HCT116 (cell line): Measurements from ENCODE around the gene EPHA6. TPM values are rescaled to one million over a fixed set of nuclear protein-coding genes. Genes with fewer than 3 reads are reported as not detected.

Experiments
- ATAC-seq: fragments of 200-7000 bp; cut with Tn5 transposase; 2 replicates; pipeline ENCODE4 v1.9.1; 2020; ENCODE audit warnings: mild to moderate bottlenecking, moderate library complexity
- BruUV-seq: library from RNA; stranded (reverse); fragments of 400-500 nt; replicated peaks from 2 replicates; lab custom pipeline; 2021; lab: Mats Ljungman, UMichigan
- CTCF ChIA-PET: fragments of 300-600 bp; sonication (Branson Sonifier 250); formaldehyde crosslinking; loops from one replicate; lab custom pipeline; 2021; ENCODE audit warnings: antibody characterized with exemption; lab: Charles Lee
- POLR2A ChIA-PET: fragments of 300-600, 350-600 bp; sonication (Branson Sonifier 250); formaldehyde crosslinking; loops from one replicate; lab custom pipeline; 2021; ENCODE audit warnings: antibody characterized with exemption; lab: Charles Lee
- RAD21 ChIA-PET, 2 experiments: fragments of 300-600 bp; sonication (Branson Sonifier 250); formaldehyde crosslinking; loops; one replicate each; lab custom pipeline; 2023; ENCODE audit warnings: low total read pairs in 2 of 2; ENCODE audit not compliant: uncharacterized antibody in 2 of 2, unreplicated experiment in 2 of 2, low non-redundant PET in 1 of 2; lab: Charles Lee
- DNase-seq: peaks from one replicate; pipeline ENCODE4 v3.0.0-alpha.2; 2010; ENCODE audit warnings: low read depth, low spot score
- H2AFZ ChIP-seq: fragments of 200-600 bp; shearing (Covaris generic), sonication (generic); 2 replicates; pipeline ENCODE4 v1.6.1; 2017; ENCODE audit warnings: low read depth, mixed run types, mixed read lengths, antibody characterized with exemption, low read length; ENCODE audit not compliant: poor library complexity, severe bottlenecking
- H3K27ac ChIP-seq: 2 replicates; pipeline ENCODE4 v1.5.1; 2012; ENCODE audit warnings: low read depth, low read length
- H3K27me3 ChIP-seq: fragments of 200-600 bp; sonication (generic); 2 replicates; pipeline ENCODE4 v1.6.1; 2016; ENCODE audit warnings: mixed run types, low read length, mixed read lengths; ENCODE audit not compliant: insufficient read depth
- H3K36me3 ChIP-seq, 2 experiments: fragments of 200-500 bp in 1 of 2; fragments of 200-600 bp in 1 of 2; sonication (Bioruptor generic) in 1 of 2; sonication (generic) in 1 of 2; 2 replicates each; pipeline versions ENCODE4 v1.5.1 to v1.6.1; 2014 to 2016; ENCODE audit warnings: low read length in 2 of 2, inconsistent platforms in 1 of 2, mixed read lengths in 1 of 2, mixed run types in 1 of 2; ENCODE audit not compliant: insufficient read depth in 2 of 2, control insufficient read depth in 1 of 2
- H3K4me1 ChIP-seq, 2 experiments: fragments of 200-600 bp in 1 of 2; sonication (generic) in 1 of 2; 2 replicates each; pipeline versions ENCODE4 v1.5.1 to v1.6.1; 2012 to 2017; ENCODE audit warnings: low read length in 2 of 2, inconsistent platforms in 1 of 2, mild to moderate bottlenecking in 1 of 2, mixed read lengths in 1 of 2, mixed run types in 1 of 2, moderate library complexity in 1 of 2; ENCODE audit not compliant: insufficient read depth in 2 of 2, control insufficient read depth in 1 of 2
- H3K4me2 ChIP-seq: fragments of 200-600 bp; sonication (generic); 2 replicates; pipeline ENCODE4 v1.6.1; 2017; ENCODE audit warnings: mixed run types, low read length, mixed read lengths
- H3K4me3 ChIP-seq, 2 experiments: fragments of 200-600 bp in 1 of 2; sonication (generic) in 1 of 2; replicated peaks in 1 of 2; 2 replicates each; pipeline ENCODE4 v1.5.1; 2011 to 2016; ENCODE audit warnings: low read length in 2 of 2, control low read depth in 1 of 2, low read depth in 1 of 2, mild to moderate bottlenecking in 1 of 2, mixed read lengths in 1 of 2, mixed run types in 1 of 2
- H3K79me2 ChIP-seq: fragments of 200-600 bp; sonication (generic); 2 replicates; pipeline ENCODE4 v1.6.1; 2017; ENCODE audit warnings: mild to moderate bottlenecking, mixed run types, low read length, moderate library complexity, mixed read lengths; ENCODE audit not compliant: insufficient read depth
- H3K9ac ChIP-seq: fragments of 200-600 bp; sonication (generic); 2 replicates; pipeline ENCODE4 v1.6.1; 2016; ENCODE audit warnings: low read length, mixed read lengths
- H3K9me2 ChIP-seq: fragments of 200-600 bp; sonication (generic), shearing (Covaris generic); 2 replicates; pipeline ENCODE4 v1.6.1; 2017; ENCODE audit warnings: mixed run types, mild to moderate bottlenecking, moderate library complexity; ENCODE audit not compliant: insufficient read depth
- H3K9me3 ChIP-seq, 2 experiments: fragments of 200-500 bp in 1 of 2; fragments of 200-600 bp in 1 of 2; sonication (Bioruptor generic) in 1 of 2; sonication (generic) in 1 of 2; 2 replicates each; pipeline ENCODE4 v1.6.1; 2014 to 2017; ENCODE audit warnings: low read length in 2 of 2, mixed read lengths in 2 of 2, inconsistent platforms in 1 of 2, low read depth in 1 of 2, mild to moderate bottlenecking in 1 of 2, mixed run types in 1 of 2, moderate library complexity in 1 of 2; ENCODE audit not compliant: control insufficient read depth in 1 of 2, insufficient read depth in 1 of 2
- H4K20me1 ChIP-seq: fragments of 200-600 bp; sonication (generic), shearing (Covaris generic); 2 replicates; pipeline ENCODE4 v1.6.1; 2017; ENCODE audit warnings: mixed run types, mild to moderate bottlenecking, moderate library complexity; ENCODE audit not compliant: insufficient read depth
- CBX3 ChIP-seq: IDR thresholded peaks from 2 replicates; pipeline ENCODE4 v1.6.1; 2012; ENCODE audit warnings: low read depth
- CEBPB ChIP-seq: IDR thresholded peaks from 2 replicates; pipeline ENCODE4 v1.6.1; 2012; ENCODE audit warnings: low read depth
- EGR1 ChIP-seq: IDR thresholded peaks from 2 replicates; pipeline ENCODE4 v1.6.1; 2012; ENCODE audit warnings: low read depth
- ELF1 ChIP-seq: IDR thresholded peaks from 2 replicates; pipeline ENCODE4 v1.6.1; 2012; ENCODE audit warnings: low read depth, borderline replicate concordance
- EZH2 ChIP-seq: fragments of 200-600 bp; sonication (generic); IDR thresholded peaks from 2 replicates; pipeline ENCODE4 v1.6.1; 2017; ENCODE audit warnings: antibody characterized with exemption, mixed run types
- EZH2phosphoT487 ChIP-seq: fragments of 200-600 bp; IDR thresholded peaks from 2 replicates; pipeline ENCODE4 v1.6.1; 2018; ENCODE audit warnings: antibody characterized with exemption, borderline replicate concordance
- FOSL1 ChIP-seq: IDR thresholded peaks from 2 replicates; pipeline ENCODE4 v1.6.1; 2012; ENCODE audit warnings: low read depth
- JUND ChIP-seq: IDR thresholded peaks from 2 replicates; pipeline ENCODE4 v1.6.1; 2012
- MAX ChIP-seq: IDR thresholded peaks from 2 replicates; pipeline ENCODE4 v1.6.1; 2012
- POLR2A ChIP-seq: IDR thresholded peaks from 2 replicates; pipeline ENCODE4 v1.7.0; 2011; ENCODE audit warnings: borderline replicate concordance; ENCODE audit not compliant: insufficient read depth, insufficient read length; ENCODE audit errors: extremely low read depth
- RAD21 ChIP-seq: IDR thresholded peaks from 2 replicates; pipeline ENCODE4 v1.6.1; 2012; ENCODE audit warnings: low read depth, mild to moderate bottlenecking
- SIN3A ChIP-seq: IDR thresholded peaks from 2 replicates; pipeline ENCODE4 v1.6.1; 2012; ENCODE audit warnings: low read depth
- SP1 ChIP-seq: IDR thresholded peaks from 2 replicates; pipeline ENCODE4 v1.6.1; 2012; ENCODE audit warnings: low read depth
- SRF ChIP-seq: IDR thresholded peaks from 2 replicates; pipeline ENCODE4 v1.6.1; 2012; ENCODE audit warnings: low read depth
- TCF7L2 ChIP-seq: IDR thresholded peaks from 2 replicates; pipeline ENCODE4 v1.7.0; 2011; ENCODE audit warnings: borderline replicate concordance, inconsistent platforms; ENCODE audit not compliant: insufficient read depth, insufficient read length; ENCODE audit errors: extremely low read depth
- YY1 ChIP-seq: IDR thresholded peaks from 2 replicates; pipeline ENCODE4 v1.6.1; 2011; ENCODE audit warnings: low read length, low read depth, moderate library complexity, mild to moderate bottlenecking; ENCODE audit not compliant: insufficient replicate concordance; ENCODE audit errors: extremely low read depth
- ZBTB33 ChIP-seq: IDR thresholded peaks from 2 replicates; pipeline ENCODE4 v1.6.1; 2011; ENCODE audit warnings: mild to moderate bottlenecking, low read length, moderate library complexity; ENCODE audit not compliant: insufficient replicate concordance; ENCODE audit errors: extremely low read depth
- ZFX ChIP-seq: fragments of 450-650 bp; IDR thresholded peaks from 2 replicates; pipeline ENCODE4 v1.6.1; 2017
- ZNF274 ChIP-seq: fragments of 200-500 bp; sonication (Bioruptor generic); IDR thresholded peaks from 2 replicates; pipeline ENCODE4 v1.6.1; 2014; ENCODE audit warnings: mild to moderate bottlenecking, low read depth, low read length, inconsistent platforms
- intact Hi-C: fragments of 100-400 bp; cut with micrococcal nuclease; formaldehyde crosslinking; loops from 2 replicates; pipeline ENCODE4 v1.10.0; 2022
- total RNA-seq: library from RNA; stranded (reverse); gene quantifications from one replicate; pipeline ENCODE4 v1.2.1, GENCODE V29; 2021; ENCODE audit not compliant: unreplicated experiment
- TF ChIP-seq, protein P1 (sequence below): IDR thresholded peaks from 2 replicates; pipeline ENCODE4 v1.6.1; 2012
- TF ChIP-seq, protein P2 (sequence below), 3 experiments: fragments of 200-600 bp in 1 of 3; sonication (generic) in 1 of 3; IDR thresholded peaks in 2 of 3; conservative IDR thresholded peaks in 1 of 3; 2 replicates each; pipeline ENCODE4 v1.5.1; 2012 to 2017; ENCODE audit warnings: low read depth in 2 of 3, low read length in 2 of 3, antibody characterized with exemption in 1 of 3, borderline replicate concordance in 1 of 3, control low read depth in 1 of 3, mild to moderate bottlenecking in 1 of 3, mixed read lengths in 1 of 3, mixed run types in 1 of 3, moderate library complexity in 1 of 3; ENCODE audit not compliant: insufficient read depth in 1 of 3

EPHA6 gene
- total RNA-seq, 1 experiment from 2014 or later: not detected

DNA sequence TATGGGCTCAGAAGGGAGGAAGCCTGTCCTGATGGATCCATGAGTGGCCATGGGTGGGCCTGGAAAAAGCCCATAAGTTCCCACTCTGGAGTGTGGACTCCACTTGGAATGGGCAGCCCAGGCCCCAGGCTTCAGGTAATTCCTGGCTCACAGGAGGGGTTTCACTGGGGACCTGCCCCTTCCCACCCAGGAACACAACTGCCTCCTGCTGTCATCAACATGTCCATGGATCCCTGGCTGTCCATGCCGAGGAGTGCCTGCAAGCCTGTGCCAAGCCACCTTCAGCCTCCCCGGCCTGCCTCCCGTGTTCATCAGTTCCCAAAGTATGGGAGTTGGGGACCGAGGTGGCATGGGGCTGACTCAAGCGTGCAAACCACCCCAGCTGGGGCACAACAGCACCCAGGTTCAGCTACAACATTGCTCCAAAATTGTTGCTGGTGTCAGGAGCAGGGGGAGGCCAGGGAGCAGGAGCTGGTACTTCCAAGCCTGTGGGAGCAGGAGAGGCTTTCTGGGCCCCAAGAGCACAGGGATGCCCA, 479.3 kb downstream of the EPHA6 start (continued):
- TF ChIP-seq ELF1 (no peak), JUND (no peak), FOSL1 (no peak), MAX (no peak), POLR2A (no peak), TCF7L2 (no peak), ZFX (no peak), EGR1 (no peak), EZH2 (no peak), ZBTB33 (no peak), SIN3A (no peak), EZH2phosphoT487 (no peak)
- TF ChIP-seq, protein P1, sequence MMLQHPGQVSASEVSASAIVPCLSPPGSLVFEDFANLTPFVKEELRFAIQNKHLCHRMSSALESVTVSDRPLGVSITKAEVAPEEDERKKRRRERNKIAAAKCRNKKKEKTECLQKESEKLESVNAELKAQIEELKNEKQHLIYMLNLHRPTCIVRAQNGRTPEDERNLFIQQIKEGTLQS: no peak

DNA sequence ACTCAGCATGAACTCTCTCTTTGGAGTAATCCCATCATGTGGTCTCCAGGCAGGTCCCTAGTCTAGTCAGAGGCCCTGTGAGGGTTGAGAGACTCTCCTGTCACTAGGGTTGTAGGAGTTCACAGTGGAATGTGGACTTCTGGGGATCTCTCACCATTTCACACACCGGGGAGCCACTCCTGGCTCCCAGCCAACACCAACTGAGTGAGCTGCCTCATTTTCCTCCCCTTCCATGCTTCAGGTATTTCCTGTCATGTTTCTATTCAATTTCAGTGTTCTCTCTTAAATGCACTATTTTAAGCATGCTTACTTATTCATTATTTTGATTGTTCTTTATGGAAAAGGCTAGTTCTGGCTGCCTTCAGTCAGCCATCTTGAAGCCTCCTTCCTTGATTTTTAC, 482.6 kb downstream of the EPHA6 start:
- BruUV-seq: no TSS peak
- H2AFZ ChIP-seq: no peak overlapping the region
- no peaks in the 10 kb centered on the region for H3K4me1 ChIP-seq
- POLR2A ChIA-PET: no interaction called here
- no peaks in the 10 kb centered on the region for H3K27me3 ChIP-seq
- intact Hi-C loops: no loop called here
- H4K20me1 ChIP-seq: no peaks in the 10 kb centered on the region
- ATAC-seq (no peak), DNase-seq (no peak)
- no peak overlapping the region for H3K4me2 ChIP-seq
- CTCF ChIA-PET: no interaction called here
- H3K27ac ChIP-seq: no peak overlapping the region
- no peak overlapping the region for H3K9ac ChIP-seq
- H3K36me3 ChIP-seq: no peaks in the 10 kb centered on the region
- H3K9me2 ChIP-seq: no peaks in the 10 kb centered on the region
- RAD21 ChIA-PET: no interaction called here
- peaks cover 4 to 23% of the 10 kb centered on the region in 2 experiments; a peak in 2 of 4 replicates for H3K9me3 ChIP-seq
- H3K79me2 ChIP-seq: no peaks in the 10 kb centered on the region
- no peak overlapping the region for H3K4me3 ChIP-seq
- no peak for TF ChIP-seq SIN3A
- TF ChIP-seq, protein P2, sequence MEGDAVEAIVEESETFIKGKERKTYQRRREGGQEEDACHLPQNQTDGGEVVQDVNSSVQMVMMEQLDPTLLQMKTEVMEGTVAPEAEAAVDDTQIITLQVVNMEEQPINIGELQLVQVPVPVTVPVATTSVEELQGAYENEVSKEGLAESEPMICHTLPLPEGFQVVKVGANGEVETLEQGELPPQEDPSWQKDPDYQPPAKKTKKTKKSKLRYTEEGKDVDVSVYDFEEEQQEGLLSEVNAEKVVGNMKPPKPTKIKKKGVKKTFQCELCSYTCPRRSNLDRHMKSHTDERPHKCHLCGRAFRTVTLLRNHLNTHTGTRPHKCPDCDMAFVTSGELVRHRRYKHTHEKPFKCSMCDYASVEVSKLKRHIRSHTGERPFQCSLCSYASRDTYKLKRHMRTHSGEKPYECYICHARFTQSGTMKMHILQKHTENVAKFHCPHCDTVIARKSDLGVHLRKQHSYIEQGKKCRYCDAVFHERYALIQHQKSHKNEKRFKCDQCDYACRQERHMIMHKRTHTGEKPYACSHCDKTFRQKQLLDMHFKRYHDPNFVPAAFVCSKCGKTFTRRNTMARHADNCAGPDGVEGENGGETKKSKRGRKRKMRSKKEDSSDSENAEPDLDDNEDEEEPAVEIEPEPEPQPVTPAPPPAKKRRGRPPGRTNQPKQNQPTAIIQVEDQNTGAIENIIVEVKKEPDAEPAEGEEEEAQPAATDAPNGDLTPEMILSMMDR (IDR thresholded peaks at IDR 0.05 in 2 of 3, conservative IDR thresholded peaks at IDR 0.05 in 1 of 3; ENCODE audit: borderline replicate concordance in 1 of 3, insufficient read depth in 1 of 3, low read depth in 2 of 3, low read length in 2 of 3): no peak
- TF ChIP-seq SP1: no peak
- TF ChIP-seq ZFX: no peak
- no peak for TF ChIP-seq RAD21
- TF ChIP-seq ZBTB33: no peak
- no peak for TF ChIP-seq CBX3
- no peak for TF ChIP-seq SRF
- no peak for TF ChIP-seq MAX
- no peak for TF ChIP-seq CEBPB
- TF ChIP-seq YY1: no peak
- no peak for TF ChIP-seq ZNF274
